ENCODE measurements around the gene PCDHA4. TPM values are rescaled to one million over a fixed set of nuclear protein-coding genes. Genes with fewer than 3 reads are reported as not detected.
"Not testable (repeated sequence)": the region's sequence is repeated elsewhere in the genome, so short reads cannot be mapped to it uniquely, and the experiment has no call there.

The PCDHA4 gene
- total RNA-seq, 1 donor from 2014 or later = 1.2 TPM

DNA sequence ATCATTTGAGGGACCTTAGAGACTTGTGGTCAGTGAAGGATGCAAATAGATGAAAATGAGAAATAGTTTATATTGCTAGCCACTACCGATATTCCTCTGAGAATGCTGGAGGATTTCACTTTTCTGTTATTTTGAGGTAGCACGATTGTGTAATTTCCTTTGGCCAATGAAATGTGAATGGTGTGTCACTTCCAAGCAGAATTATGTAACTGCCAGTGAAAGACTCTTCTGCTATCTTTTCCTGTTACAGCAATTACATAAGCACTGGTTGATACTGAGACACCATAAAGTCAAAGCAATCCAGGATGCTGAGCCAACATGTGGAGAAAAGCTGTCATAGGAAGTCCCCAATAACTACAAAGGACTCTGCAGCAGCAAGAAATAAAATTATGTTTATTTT, 15.8 kb upstream of the PCDHA4 start:
- Histone ChIP-seq H3K27me3 (ENCODE audit: control insufficient read depth, insufficient read depth, low read length) (no peaks in the 10 kb centered on the region), H3K36me3 (ENCODE audit: control insufficient read depth, insufficient read depth, low read length) (no peaks in the 10 kb centered on the region), H3K4me3 (ENCODE audit: low read depth, low read length) (no peak overlapping the region)
- TF ChIP-seq, protein P1, sequence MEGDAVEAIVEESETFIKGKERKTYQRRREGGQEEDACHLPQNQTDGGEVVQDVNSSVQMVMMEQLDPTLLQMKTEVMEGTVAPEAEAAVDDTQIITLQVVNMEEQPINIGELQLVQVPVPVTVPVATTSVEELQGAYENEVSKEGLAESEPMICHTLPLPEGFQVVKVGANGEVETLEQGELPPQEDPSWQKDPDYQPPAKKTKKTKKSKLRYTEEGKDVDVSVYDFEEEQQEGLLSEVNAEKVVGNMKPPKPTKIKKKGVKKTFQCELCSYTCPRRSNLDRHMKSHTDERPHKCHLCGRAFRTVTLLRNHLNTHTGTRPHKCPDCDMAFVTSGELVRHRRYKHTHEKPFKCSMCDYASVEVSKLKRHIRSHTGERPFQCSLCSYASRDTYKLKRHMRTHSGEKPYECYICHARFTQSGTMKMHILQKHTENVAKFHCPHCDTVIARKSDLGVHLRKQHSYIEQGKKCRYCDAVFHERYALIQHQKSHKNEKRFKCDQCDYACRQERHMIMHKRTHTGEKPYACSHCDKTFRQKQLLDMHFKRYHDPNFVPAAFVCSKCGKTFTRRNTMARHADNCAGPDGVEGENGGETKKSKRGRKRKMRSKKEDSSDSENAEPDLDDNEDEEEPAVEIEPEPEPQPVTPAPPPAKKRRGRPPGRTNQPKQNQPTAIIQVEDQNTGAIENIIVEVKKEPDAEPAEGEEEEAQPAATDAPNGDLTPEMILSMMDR (IDR thresholded peaks at IDR 0.05; ENCODE audit: insufficient read depth, low read length, poor library complexity, severe bottlenecking) = no peak
- DNase-seq (ENCODE audit: low read depth) = no peak

DNA sequence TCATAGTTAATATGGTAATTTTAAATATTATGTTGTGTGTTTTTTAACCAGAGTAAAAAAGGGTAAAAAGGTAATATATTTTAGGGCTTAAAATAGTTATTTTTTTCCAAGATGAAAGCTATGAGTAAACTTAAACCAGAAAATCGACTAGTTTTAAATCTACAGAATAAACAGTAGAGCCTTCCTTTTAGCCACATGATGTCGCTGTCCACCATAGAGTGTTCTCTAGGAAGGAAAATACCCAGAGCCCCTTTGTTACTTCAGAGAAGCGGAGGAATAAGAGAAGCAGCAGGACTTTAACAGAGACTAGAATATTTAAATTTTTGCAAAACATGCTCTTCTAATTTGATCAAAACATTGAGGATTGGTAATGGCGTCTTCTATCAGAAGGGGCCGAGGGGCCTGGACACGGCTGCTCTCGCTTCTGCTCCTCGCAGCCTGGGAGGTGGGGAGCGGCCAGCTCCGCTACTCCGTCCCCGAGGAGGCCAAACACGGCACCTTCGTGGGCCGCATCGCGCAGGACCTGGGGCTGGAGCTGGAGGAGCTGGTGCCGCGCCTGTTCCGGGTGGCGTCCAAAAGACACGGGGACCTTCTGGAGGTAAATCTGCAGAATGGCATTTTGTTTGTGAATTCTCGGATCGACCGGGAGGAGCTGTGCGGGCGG, 12.1 kb upstream of the PCDHA4 start, which contains the start of gene PCDHA2:
Gene PCDHA2, plus strand, starts transcription at position 258 of the 664 bp plus-strand sequence.
- H3K27me3 ChIP-seq (ENCODE audit: control insufficient read depth, insufficient read depth, low read length) = no peaks in the 10 kb centered on the region
- H3K4me3 ChIP-seq (ENCODE audit: low read depth, low read length) = no peak within 1 kb of the TSS
- no peak for DNase-seq (ENCODE audit: low read depth)
- TF ChIP-seq, protein P1 (IDR thresholded peaks at IDR 0.05; ENCODE audit: insufficient read depth, low read length, poor library complexity, severe bottlenecking) = peak; percentile 3
- H3K36me3 ChIP-seq (ENCODE audit: control insufficient read depth, insufficient read depth, low read length) = no peaks in the 10 kb centered on the region

DNA sequence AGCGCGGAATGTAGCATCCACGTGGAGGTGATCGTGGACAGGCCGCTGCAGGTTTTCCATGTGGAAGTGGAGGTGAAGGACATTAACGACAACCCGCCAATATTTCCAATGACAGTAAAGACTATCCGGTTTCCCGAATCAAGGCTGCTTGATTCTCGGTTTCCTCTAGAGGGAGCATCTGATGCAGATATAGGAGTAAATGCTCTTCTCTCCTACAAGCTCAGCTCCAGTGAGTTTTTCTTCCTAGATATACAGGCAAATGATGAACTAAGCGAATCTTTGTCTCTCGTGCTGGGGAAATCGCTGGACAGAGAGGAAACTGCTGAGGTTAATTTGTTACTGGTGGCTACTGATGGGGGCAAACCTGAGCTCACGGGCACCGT, 11.6 kb upstream of the PCDHA4 start:
- no peak for DNase-seq (ENCODE audit: low read depth)
- Histone ChIP-seq H3K4me3 (ENCODE audit: low read depth, low read length) (no peak overlapping the region), H3K27me3 (ENCODE audit: control insufficient read depth, insufficient read depth, low read length) (no peaks in the 10 kb centered on the region), H3K36me3 (ENCODE audit: control insufficient read depth, insufficient read depth, low read length) (no peaks in the 10 kb centered on the region)
- TF ChIP-seq, protein P1 (IDR thresholded peaks at IDR 0.05; ENCODE audit: insufficient read depth, low read length, poor library complexity, severe bottlenecking) = peak; percentile 5

DNA sequence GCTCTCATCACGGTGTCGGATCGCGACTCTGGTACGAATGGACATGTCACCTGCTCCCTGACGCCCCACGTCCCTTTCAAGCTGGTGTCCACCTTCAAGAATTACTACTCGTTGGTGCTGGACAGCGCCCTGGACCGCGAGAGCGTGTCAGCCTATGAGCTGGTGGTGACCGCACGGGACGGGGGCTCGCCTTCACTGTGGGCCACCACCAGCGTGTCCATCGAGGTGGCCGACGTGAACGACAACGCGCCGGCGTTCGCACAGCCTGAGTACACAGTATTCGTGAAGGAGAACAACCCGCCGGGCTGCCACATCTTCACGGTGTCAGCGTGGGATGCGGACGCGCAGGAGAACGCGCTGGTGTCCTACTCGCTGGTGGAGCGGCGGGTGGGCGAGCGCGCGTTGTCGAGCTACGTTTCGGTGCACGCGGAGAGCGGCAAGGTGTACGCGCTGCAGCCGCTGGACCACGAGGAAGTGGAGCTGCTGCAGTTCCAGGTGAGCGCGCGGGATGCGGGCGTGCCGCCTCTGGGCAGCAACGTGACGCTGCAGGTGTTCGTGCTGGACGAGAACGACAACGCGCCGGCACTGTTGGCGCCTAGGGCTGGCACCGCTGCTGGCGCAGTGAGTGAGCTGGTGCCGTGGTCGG, 10.7 kb upstream of the PCDHA4 start:
- H3K36me3 ChIP-seq (ENCODE audit: control insufficient read depth, insufficient read depth, low read length); H3K27me3 ChIP-seq (ENCODE audit: control insufficient read depth, insufficient read depth, low read length); H3K4me3 ChIP-seq (ENCODE audit: low read depth, low read length); DNase-seq (ENCODE audit: low read depth): not testable (repeated sequence)

DNA sequence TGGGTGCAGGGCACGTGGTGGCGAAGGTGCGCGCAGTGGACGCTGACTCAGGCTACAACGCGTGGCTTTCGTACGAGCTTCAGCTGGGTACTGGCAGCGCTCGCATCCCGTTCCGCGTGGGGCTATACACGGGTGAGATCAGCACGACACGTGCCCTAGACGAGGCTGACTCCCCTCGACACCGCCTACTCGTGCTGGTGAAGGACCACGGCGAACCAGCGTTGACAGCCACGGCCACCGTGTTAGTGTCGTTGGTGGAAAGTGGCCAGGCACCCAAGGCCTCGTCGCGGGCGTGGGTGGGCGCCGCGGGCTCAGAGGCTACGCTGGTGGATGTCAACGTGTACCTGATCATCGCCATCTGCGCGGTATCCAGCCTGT, 10.2 kb upstream of the PCDHA4 start:
- Histone ChIP-seq H3K36me3 (ENCODE audit: control insufficient read depth, insufficient read depth, low read length) (no peaks in the 10 kb centered on the region), H3K4me3 (ENCODE audit: low read depth, low read length) (no peak overlapping the region), H3K27me3 (ENCODE audit: control insufficient read depth, insufficient read depth, low read length) (no peaks in the 10 kb centered on the region)
- DNase-seq (ENCODE audit: low read depth) = no peak
- TF ChIP-seq, protein P1 (IDR thresholded peaks at IDR 0.05; ENCODE audit: insufficient read depth, low read length, poor library complexity, severe bottlenecking) = no peak

DNA sequence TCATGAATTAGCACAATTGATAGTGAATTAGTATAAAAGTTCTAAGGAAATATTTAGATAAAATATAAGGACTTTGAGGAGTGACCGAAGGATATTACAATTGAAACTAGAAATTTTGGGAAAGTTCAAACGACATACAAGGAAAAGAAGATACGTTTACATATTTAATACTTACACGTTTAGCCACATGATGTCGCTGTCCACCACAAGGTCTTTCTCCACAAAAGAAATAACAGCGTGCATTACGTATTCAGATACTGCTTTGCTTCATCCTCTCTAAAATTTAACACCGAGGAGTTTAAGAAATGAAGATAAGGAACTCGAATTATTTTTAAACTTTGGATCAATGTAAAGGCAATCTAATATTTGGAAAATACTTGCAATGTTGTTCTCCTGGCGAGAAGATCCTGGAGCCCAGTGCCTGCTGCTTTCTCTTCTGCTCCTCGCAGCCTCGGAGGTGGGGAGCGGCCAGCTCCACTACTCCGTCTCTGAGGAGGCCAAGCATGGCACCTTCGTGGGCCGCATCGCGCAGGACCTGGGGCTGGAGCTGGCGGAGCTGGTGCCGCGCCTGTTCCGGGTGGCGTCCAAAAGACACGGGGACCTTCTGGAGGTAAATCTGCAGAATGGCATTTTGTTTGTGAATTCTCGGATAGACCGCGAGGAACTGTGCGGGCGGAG, 5.9 kb upstream of the PCDHA4 start, which contains the start of gene PCDHA3:
Gene PCDHA3, plus strand, starts transcription at position 242 of the 678 bp plus-strand sequence.
- no peak within 1 kb of the TSS for H3K4me3 ChIP-seq (ENCODE audit: low read depth, low read length)
- no peaks in the 10 kb centered on the region for H3K27me3 ChIP-seq (ENCODE audit: control insufficient read depth, insufficient read depth, low read length)
- H3K36me3 ChIP-seq (ENCODE audit: control insufficient read depth, insufficient read depth, low read length) = no peaks in the 10 kb centered on the region
- DNase-seq (ENCODE audit: low read depth) = no peak
- TF ChIP-seq, protein P1 (IDR thresholded peaks at IDR 0.05; ENCODE audit: insufficient read depth, low read length, poor library complexity, severe bottlenecking) = no peak

All from kidney epithelial cell (primary cell).